ENCODE data around the gene PFDN1. TPM values are rescaled to one million over a fixed set of nuclear protein-coding genes. Genes with fewer than 3 reads are reported as not detected.

PFDN1 gene
- total RNA-seq, 1 experiment from 2014 or later, result 48.9 TPM

DNA sequence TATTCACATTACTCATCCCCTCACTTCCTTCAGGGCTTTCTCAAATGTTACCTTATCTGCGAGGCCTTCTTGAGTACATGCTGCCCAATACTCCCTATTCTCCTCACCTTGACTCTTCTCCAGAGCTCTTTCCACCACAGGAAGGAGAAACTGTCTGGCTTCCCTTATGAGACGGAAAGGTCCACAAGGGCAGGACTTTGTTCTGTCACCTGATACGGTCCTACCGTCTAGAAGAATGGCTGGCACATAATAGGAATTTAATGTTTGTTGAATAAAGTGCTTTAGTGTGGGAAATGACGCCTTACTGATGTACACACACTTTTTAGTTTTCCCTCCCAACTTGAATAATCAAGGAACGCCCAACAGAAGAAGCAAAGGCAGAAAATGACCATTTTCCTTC lies 52.5 kb downstream of the PFDN1 start (continued):
- TF ChIP-seq EZH2 (IDR thresholded peaks at IDR 0.05), result no peak

GRCh38 chr5:140249536-140249935 lies 53.4 kb downstream of the PFDN1 start:
- no peak overlapping the region for H3K9ac ChIP-seq (ENCODE audit: low read length)
- intact Hi-C loops (cut with micrococcal nuclease), result no loop called here
- BruUV-seq (replicated peaks), result no TSS peak

More at GRCh38 chr5:140249536-140249935, 53.4 kb downstream of the PFDN1 start:
- POLR2A ChIA-PET, result no interaction called here
- Histone ChIP-seq H3K4me3 (replicated peaks in 1 of 2; ENCODE audit: low read depth in 1 of 2, low read length in 2 of 2) (no peak overlapping the region), H4K20me1 (ENCODE audit: insufficient read depth) (no peaks in the 10 kb centered on the region), H3K4me2 (ENCODE audit: low read length) (no peak overlapping the region), H3K27ac (ENCODE audit: low read depth, low read length) (no peak overlapping the region), H2AFZ (ENCODE audit: low read depth, low read length, poor library complexity, severe bottlenecking) (no peak overlapping the region), H3K9me3 (ENCODE audit: control insufficient read depth in 1 of 2, insufficient read depth in 1 of 2, low read depth in 1 of 2, low read length in 2 of 2) (no peaks in the 10 kb centered on the region), H3K9me2 (ENCODE audit: insufficient read depth) (no peaks in the 10 kb centered on the region), H3K27me3 (ENCODE audit: insufficient read depth, low read length) (no peaks in the 10 kb centered on the region), H3K4me1 (ENCODE audit: control insufficient read depth in 1 of 2, insufficient read depth in 2 of 2, low read length in 2 of 2) (peaks cover 16 to 39% of the 10 kb centered on the region in 2 experiments), H3K79me2 (ENCODE audit: insufficient read depth, low read length) (peaks cover 35% of the 10 kb centered on the region), H3K36me3 (ENCODE audit: control insufficient read depth in 1 of 2, insufficient read depth in 2 of 2, low read length in 2 of 2) (peaks cover 2 to 4% of the 10 kb centered on the region in 2 experiments; a peak in 1 of 4 replicates)
- DNase-seq (ENCODE audit: low read depth, low spot score) (no peak), ATAC-seq (no peak)
- no peak for TF ChIP-seq EZH2phosphoT487 (IDR thresholded peaks at IDR 0.05; ENCODE audit: borderline replicate concordance)
- no peak for TF ChIP-seq TCF7L2 (IDR thresholded peaks at IDR 0.05; ENCODE audit: borderline replicate concordance, extremely low read depth, insufficient read depth, insufficient read length)
- no peak for TF ChIP-seq CTCF (IDR thresholded peaks at IDR 0.05 in 2 of 3, conservative IDR thresholded peaks at IDR 0.05 in 1 of 3; ENCODE audit: borderline replicate concordance in 1 of 3, insufficient read depth in 1 of 3, low read depth in 2 of 3, low read length in 2 of 3)
- no peak for TF ChIP-seq JUND (IDR thresholded peaks at IDR 0.05)
- no peak for TF ChIP-seq EGR1 (IDR thresholded peaks at IDR 0.05; ENCODE audit: low read depth)
- no peak for TF ChIP-seq POLR2AphosphoS5 (IDR thresholded peaks at IDR 0.05; ENCODE audit: low read depth, low read length)
- TF ChIP-seq SIN3A (IDR thresholded peaks at IDR 0.05; ENCODE audit: low read depth), result no peak
- no peak for TF ChIP-seq CEBPB (IDR thresholded peaks at IDR 0.05; ENCODE audit: low read depth)
- TF ChIP-seq CBX3 (IDR thresholded peaks at IDR 0.05; ENCODE audit: low read depth), result no peak
- no peak for TF ChIP-seq SRF (IDR thresholded peaks at IDR 0.05; ENCODE audit: low read depth)
- no peak for TF ChIP-seq REST (IDR thresholded peaks at IDR 0.05; ENCODE audit: low read depth)
- no peak for TF ChIP-seq ZNF274 (IDR thresholded peaks at IDR 0.05; ENCODE audit: low read depth, low read length)
- no peak for TF ChIP-seq EZH2 (IDR thresholded peaks at IDR 0.05)
- no peak for TF ChIP-seq ZFX (IDR thresholded peaks at IDR 0.05)
- CTCF ChIA-PET, result interaction anchor here (1.4 kb wide), 1 partner anchor 109 kb away, joined by 4 read pairs; no protein-coding TSS in a partner anchor
- RAD21 ChIA-PET (ENCODE audit: low non-redundant PET in 1 of 2, low total read pairs in 2 of 2, uncharacterized antibody in 2 of 2, unreplicated experiment in 2 of 2), result no interaction called here
